Renal cortical epithelial cell (primary cell): ENCODE results near the gene HAPSTR1. TPM values are rescaled to one million over a fixed set of nuclear protein-coding genes. Genes with fewer than 3 reads are reported as not detected.
A peak's percentile ranks its signal among the peaks of the same experiment; 100 is the strongest.

ENCODE experiments used
- DNase-seq: peaks from one replicate; pipeline ENCODE4 v3.0.0-alpha.2; 2011; ENCODE audit warnings: low read depth
- total RNA-seq: library from RNA; depleted of rRNA; stranded (reverse); fragments of >200 nt; gene quantifications from 2 replicates; pipeline ENCODE4 v1.2.3, GENCODE V29; 2014

HAPSTR1 gene
- total RNA-seq, 1 donor from 2014 or later: 95.5 TPM

- no peak for DNase-seq
These were observed 32.0 kb downstream of the HAPSTR1 start for GRCh38 chr16:9123401-9123800.

- peak; percentile 51 for DNase-seq
These were observed 32.4 kb downstream of the HAPSTR1 start for GRCh38 chr16:9123871-9124270.

GRCh38 chr16:9124444-9124843 is 33.0 kb downstream of the HAPSTR1 start:
- DNase-seq: no peak

- no peak for DNase-seq
These were observed 33.6 kb downstream of the HAPSTR1 start for GRCh38 chr16:9124908-9125584.

- no peak for DNase-seq
These were observed 34.4 kb downstream of the HAPSTR1 start for GRCh38 chr16:9125658-9126505.

- no peak for DNase-seq
These were observed 35.2 kb downstream of the HAPSTR1 start for GRCh38 chr16:9126609-9127008.

GRCh38 chr16:9128346-9129342 is 37.2 kb downstream of the HAPSTR1 start:
- DNase-seq: no peak

GRCh38 chr16:9134306-9134705 is 42.9 kb downstream of the HAPSTR1 start:
- DNase-seq: no peak

- DNase-seq: peak; percentile 35
These were observed 43.3 kb downstream of the HAPSTR1 start for GRCh38 chr16:9134739-9135138.

GRCh38 chr16:9135797-9136196 is 44.4 kb downstream of the HAPSTR1 start:
- no peak for DNase-seq

- no peak for DNase-seq
These were observed 45.2 kb downstream of the HAPSTR1 start for GRCh38 chr16:9136596-9136995.

- no peak for DNase-seq
These were observed 46.7 kb downstream of the HAPSTR1 start for GRCh38 chr16:9138021-9138680.

- peak; percentile 38 for DNase-seq
These were observed 47.5 kb downstream of the HAPSTR1 start for GRCh38 chr16:9138731-9139501.

- DNase-seq: no peak
These were observed 48.5 kb downstream of the HAPSTR1 start for GRCh38 chr16:9139965-9140364.

Other genes with a start within 250 kb of the HAPSTR1 start
- 125 and 303 TPM in 2 replicates for gene CARHSP1, start 222.6 kb upstream of the HAPSTR1 start, total RNA-seq
- not detected in 2 replicates for gene LITAFD, start 209.3 kb upstream of the HAPSTR1 start, total RNA-seq
- gene USP7, start 127.7 kb upstream of the HAPSTR1 start, total RNA-seq: 34.6 and 70.4 TPM in 2 replicates